ENCODE results near the gene ALDH7A1.

GRCh38 chr5:126526493-126526892 lies 68.5 kb downstream of the ALDH7A1 start:
- TF ChIP-seq CTCF (IDR thresholded peaks at IDR 0.05) (no peak), POLR2A (IDR thresholded peaks at IDR 0.05) (no peak)
